Neural cell (in vitro differentiated cells): ENCODE measurements around the gene SLC9A1. TPM values are rescaled to one million over a fixed set of nuclear protein-coding genes. Genes with fewer than 3 reads are reported as not detected.

Experiments used
- H2AFZ ChIP-seq: fragments of 200-600, 300-800 bp; sonication (generic), shearing (Covaris generic); 2 replicates; pipeline ENCODE4 v1.6.0; 2014; ENCODE audit warnings: low read depth, mild to moderate bottlenecking, antibody characterized with exemption, low read length, moderate library complexity
- H3F3A ChIP-seq: fragments of 200-600 bp; shearing (Covaris generic); 2 replicates; pipeline ENCODE4 v1.6.1; 2016; ENCODE audit warnings: mild to moderate bottlenecking, moderate library complexity, mixed read lengths, antibody characterized with exemption, low read length; ENCODE audit not compliant: insufficient read depth, poor library complexity, severe bottlenecking
- H3K27ac ChIP-seq: fragments of 200-600, 300-800 bp; sonication (generic), shearing (Covaris generic); 2 replicates; pipeline ENCODE4 v1.5.1; 2014; ENCODE audit warnings: mild to moderate bottlenecking, low read length, moderate library complexity
- H3K27me3 ChIP-seq: fragments of 300-800, 200-600 bp; sonication (generic), shearing (Covaris generic); 2 replicates; pipeline ENCODE4 v1.6.0; 2014; ENCODE audit warnings: mild to moderate bottlenecking, low read depth, low read length, moderate library complexity; ENCODE audit not compliant: insufficient read depth
- H3K36me3 ChIP-seq: fragments of 300-800, 200-600 bp; sonication (generic), shearing (Covaris generic); 2 replicates; pipeline ENCODE4 v1.5.1; 2014; ENCODE audit warnings: mild to moderate bottlenecking, antibody characterized with exemption, low read length, moderate library complexity; ENCODE audit not compliant: insufficient read depth
- H3K4me2 ChIP-seq: fragments of 300-800, 200-600 bp; sonication (generic), shearing (Covaris generic); 2 replicates; pipeline ENCODE4 v1.6.0; 2014; ENCODE audit warnings: mild to moderate bottlenecking, low read length
- H3K4me3 ChIP-seq: fragments of 300-800, 200-600 bp; sonication (generic), shearing (Covaris generic); 2 replicates; pipeline ENCODE4 v1.5.1; 2014; ENCODE audit warnings: mild to moderate bottlenecking, low read length, moderate library complexity
- H3K79me2 ChIP-seq: fragments of 200-600 bp; shearing (Covaris generic); replicated peaks from 2 replicates; pipeline ENCODE4 v1.6.0; 2014; ENCODE audit warnings: mild to moderate bottlenecking, low read length, moderate library complexity; ENCODE audit not compliant: insufficient read depth
- H3K9ac ChIP-seq: fragments of 300-800, 200-600 bp; sonication (generic), shearing (Covaris generic); 2 replicates; pipeline ENCODE4 v1.6.1; 2016; ENCODE audit warnings: mild to moderate bottlenecking, low read length, mixed read lengths
- H3K9me2 ChIP-seq: fragments of 200-600 bp; shearing (Covaris generic); 2 replicates; pipeline ENCODE4 v1.6.1; 2016; ENCODE audit warnings: mild to moderate bottlenecking, low read length, mixed read lengths; ENCODE audit not compliant: insufficient read depth
- H3K9me3 ChIP-seq: fragments of 200-600, 300-800 bp; sonication (generic), shearing (Covaris generic); 2 replicates; pipeline ENCODE4 v1.6.1; 2016; ENCODE audit warnings: mild to moderate bottlenecking, mixed run types, low read length, moderate library complexity, mixed read lengths
- H4K20me1 ChIP-seq: fragments of 200-600 bp; shearing (Covaris generic); 2 replicates; pipeline ENCODE4 v1.6.1; 2016; ENCODE audit warnings: mild to moderate bottlenecking, mixed run types; ENCODE audit not compliant: insufficient read depth
- CTCF ChIP-seq: fragments of 450-650 bp; IDR thresholded peaks from 2 replicates; pipeline ENCODE4 v1.5.1; 2014; ENCODE audit warnings: antibody characterized with exemption, mild to moderate bottlenecking, moderate library complexity; ENCODE audit not compliant: poor library complexity, severe bottlenecking
- EP300 ChIP-seq: fragments of 450-650 bp; conservative IDR thresholded peaks from 2 replicates; pipeline ENCODE4 v1.6.1; 2014; ENCODE audit warnings: antibody characterized with exemption, mild to moderate bottlenecking, moderate library complexity; ENCODE audit not compliant: poor library complexity, severe bottlenecking
- EZH2 ChIP-seq: fragments of 200-600, 300-800 bp; shearing (Covaris generic), sonication (generic); IDR thresholded peaks from 2 replicates; pipeline ENCODE4 v1.6.1; 2014; ENCODE audit warnings: antibody characterized with exemption, low read length, borderline replicate concordance, mild to moderate bottlenecking; ENCODE audit not compliant: insufficient read depth, poor library complexity, severe bottlenecking
- MXI1 ChIP-seq: fragments of 450-650 bp; conservative IDR thresholded peaks from 2 replicates; pipeline ENCODE4 v1.6.1; 2014; ENCODE audit warnings: antibody characterized with exemption, mild to moderate bottlenecking; ENCODE audit not compliant: poor library complexity, severe bottlenecking
- POLR2AphosphoS5 ChIP-seq: IDR thresholded peaks from 2 replicates; pipeline ENCODE4 v1.6.1; 2012
- RAD21 ChIP-seq: fragments of 450-650 bp; conservative IDR thresholded peaks from 2 replicates; pipeline ENCODE4 v1.6.1; 2014; ENCODE audit warnings: antibody characterized with exemption, mild to moderate bottlenecking, moderate library complexity
- SMC3 ChIP-seq: fragments of 450-650 bp; conservative IDR thresholded peaks from 2 replicates; pipeline ENCODE4 v1.6.1; 2014; ENCODE audit warnings: antibody characterized with exemption, mild to moderate bottlenecking, moderate library complexity; ENCODE audit not compliant: poor library complexity
- TAF1 ChIP-seq: IDR thresholded peaks from 2 replicates; pipeline ENCODE4 v1.6.1; 2012; ENCODE audit warnings: low read depth
- polyA plus RNA-seq: library from polyadenylated mRNA; depleted of rRNA; stranded (reverse); fragments of >200 nt; gene quantifications from 2 replicates; pipeline ENCODE4 v1.2.3, GENCODE V29; 2014
- TF ChIP-seq, protein P1 (sequence below): IDR thresholded peaks from 2 replicates; pipeline ENCODE4 v1.6.1; 2012; ENCODE audit warnings: borderline replicate concordance

Gene SLC9A1
- polyA plus RNA-seq, 1 donor from 2014 or later: 1.5 TPM

GRCh38 chr1:27101054-27101491, 53.9 kb downstream of the SLC9A1 start:
- Histone ChIP-seq H3K27ac (no peak overlapping the region), H3K4me2 (no peak overlapping the region), H2AFZ (no peak overlapping the region), H3K79me2 (no peaks in the 10 kb centered on the region), H3K9me2 (no peaks in the 10 kb centered on the region), H3F3A (no peaks in the 10 kb centered on the region), H3K36me3 (no peaks in the 10 kb centered on the region), H3K9me3 (no peaks in the 10 kb centered on the region), H4K20me1 (no peaks in the 10 kb centered on the region), H3K27me3 (no peaks in the 10 kb centered on the region), H3K4me3 (no peak overlapping the region), H3K9ac (no peak overlapping the region)
- TF ChIP-seq TAF1: no peak
- TF ChIP-seq EP300: no peak
- no peak for TF ChIP-seq MXI1
- TF ChIP-seq, protein P1, sequence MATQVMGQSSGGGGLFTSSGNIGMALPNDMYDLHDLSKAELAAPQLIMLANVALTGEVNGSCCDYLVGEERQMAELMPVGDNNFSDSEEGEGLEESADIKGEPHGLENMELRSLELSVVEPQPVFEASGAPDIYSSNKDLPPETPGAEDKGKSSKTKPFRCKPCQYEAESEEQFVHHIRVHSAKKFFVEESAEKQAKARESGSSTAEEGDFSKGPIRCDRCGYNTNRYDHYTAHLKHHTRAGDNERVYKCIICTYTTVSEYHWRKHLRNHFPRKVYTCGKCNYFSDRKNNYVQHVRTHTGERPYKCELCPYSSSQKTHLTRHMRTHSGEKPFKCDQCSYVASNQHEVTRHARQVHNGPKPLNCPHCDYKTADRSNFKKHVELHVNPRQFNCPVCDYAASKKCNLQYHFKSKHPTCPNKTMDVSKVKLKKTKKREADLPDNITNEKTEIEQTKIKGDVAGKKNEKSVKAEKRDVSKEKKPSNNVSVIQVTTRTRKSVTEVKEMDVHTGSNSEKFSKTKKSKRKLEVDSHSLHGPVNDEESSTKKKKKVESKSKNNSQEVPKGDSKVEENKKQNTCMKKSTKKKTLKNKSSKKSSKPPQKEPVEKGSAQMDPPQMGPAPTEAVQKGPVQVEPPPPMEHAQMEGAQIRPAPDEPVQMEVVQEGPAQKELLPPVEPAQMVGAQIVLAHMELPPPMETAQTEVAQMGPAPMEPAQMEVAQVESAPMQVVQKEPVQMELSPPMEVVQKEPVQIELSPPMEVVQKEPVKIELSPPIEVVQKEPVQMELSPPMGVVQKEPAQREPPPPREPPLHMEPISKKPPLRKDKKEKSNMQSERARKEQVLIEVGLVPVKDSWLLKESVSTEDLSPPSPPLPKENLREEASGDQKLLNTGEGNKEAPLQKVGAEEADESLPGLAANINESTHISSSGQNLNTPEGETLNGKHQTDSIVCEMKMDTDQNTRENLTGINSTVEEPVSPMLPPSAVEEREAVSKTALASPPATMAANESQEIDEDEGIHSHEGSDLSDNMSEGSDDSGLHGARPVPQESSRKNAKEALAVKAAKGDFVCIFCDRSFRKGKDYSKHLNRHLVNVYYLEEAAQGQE: no peak
- TF ChIP-seq EZH2: no peak
- no peak for TF ChIP-seq SMC3
- no peak for TF ChIP-seq RAD21
- no peak for TF ChIP-seq POLR2AphosphoS5
- TF ChIP-seq CTCF: no peak

DNA sequence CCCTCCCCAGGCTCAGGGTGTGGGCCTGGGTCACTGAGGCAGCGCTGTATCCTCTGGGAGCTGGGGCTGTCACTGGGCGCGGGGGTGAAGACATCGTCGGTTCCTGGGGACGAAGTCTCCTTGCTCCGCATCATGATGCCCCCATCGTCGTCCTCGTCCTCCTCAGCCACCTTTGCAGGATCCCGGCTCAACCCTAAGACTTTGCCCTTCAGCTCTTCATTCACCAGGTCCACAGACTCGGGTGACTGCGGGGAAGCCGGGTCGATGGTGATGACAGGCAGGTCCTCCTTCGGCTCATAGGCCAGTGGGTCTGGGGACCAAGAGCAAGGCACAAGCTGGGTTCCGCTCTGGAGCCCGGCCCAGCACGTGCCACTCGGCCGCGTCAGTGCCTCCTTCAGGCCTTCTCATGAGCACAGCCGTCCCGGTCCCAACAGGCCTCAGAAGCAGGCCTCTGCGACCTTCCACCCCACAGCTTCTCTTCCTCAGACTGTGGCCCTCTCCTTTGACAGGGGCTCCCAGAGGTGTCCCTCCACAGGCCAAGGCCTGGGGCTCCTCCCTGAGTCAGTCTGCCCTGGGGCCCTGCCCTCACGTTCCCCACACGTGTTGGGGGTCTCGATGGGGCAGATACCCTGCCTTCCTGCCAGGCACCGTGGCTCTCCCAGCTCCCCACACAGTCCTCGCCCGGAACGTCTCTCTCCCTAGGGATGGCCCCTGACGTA, 54.4 kb downstream of the SLC9A1 start:
- Histone ChIP-seq H3K27me3 (no peaks in the 10 kb centered on the region), H3K4me3 (no peak overlapping the region), H3K27ac (no peak overlapping the region), H2AFZ (no peak overlapping the region), H3K9me3 (no peaks in the 10 kb centered on the region), H3K36me3 (no peaks in the 10 kb centered on the region), H3K4me2 (no peak overlapping the region), H4K20me1 (no peaks in the 10 kb centered on the region), H3K9ac (peak overlapping the region; percentile 42), H3K9me2 (no peaks in the 10 kb centered on the region), H3F3A (no peaks in the 10 kb centered on the region), H3K79me2 (no peaks in the 10 kb centered on the region)
- TF ChIP-seq POLR2AphosphoS5 (no peak), RAD21 (no peak), MXI1 (no peak), TAF1 (no peak), EZH2 (no peak), SMC3 (no peak), CTCF (no peak), EP300 (no peak)
- TF ChIP-seq, protein P1: no peak
